T1000 (cell line): ENCODE results near the gene SLC11A1.

Source experiments
- DNase-seq: peaks from one replicate; lab custom pipeline; 2025; ENCODE audit warnings: mixed read lengths; lab: John Stamatoyannopoulos, UW

Gene SLC11A1

GRCh38 chr2:218367415-218368149 lies 14.5 kb upstream of the SLC11A1 start:
- DNase-seq = no peak

- DNase-seq = no peak
Observed at GRCh38 chr2:218368150-218368528, 13.9 kb upstream of the SLC11A1 start.

GRCh38 chr2:218368621-218369153 lies 13.4 kb upstream of the SLC11A1 start:
- DNase-seq = no peak

- DNase-seq = no peak
Observed at GRCh38 chr2:218369330-218369729, 12.7 kb upstream of the SLC11A1 start.

- DNase-seq = no peak
Observed at GRCh38 chr2:218370410-218371063, 11.5 kb upstream of the SLC11A1 start.

- no peak for DNase-seq
Observed at GRCh38 chr2:218371983-218372350, 10.1 kb upstream of the SLC11A1 start.

GRCh38 chr2:218374795-218375194 lies 7.3 kb upstream of the SLC11A1 start:
- no peak for DNase-seq

- DNase-seq = no peak
Observed at GRCh38 chr2:218375212-218375611, 6.9 kb upstream of the SLC11A1 start.

GRCh38 chr2:218378053-218378452 lies 4.0 kb upstream of the SLC11A1 start:
- no peak for DNase-seq

- no peak for DNase-seq
Observed at GRCh38 chr2:218382785-218383184, 712 bp downstream of the SLC11A1 start.

GRCh38 chr2:218383892-218384519 lies 1.9 kb downstream of the SLC11A1 start:
- DNase-seq = no peak

GRCh38 chr2:218384975-218385374 lies 2.9 kb downstream of the SLC11A1 start:
- no peak for DNase-seq

- DNase-seq = no peak
Observed at GRCh38 chr2:218386505-218387368, 4.7 kb downstream of the SLC11A1 start.

- DNase-seq = no peak
Observed at GRCh38 chr2:218387369-218388194, 5.5 kb downstream of the SLC11A1 start.

- no peak for DNase-seq
Observed at GRCh38 chr2:218389333-218390150, 7.5 kb downstream of the SLC11A1 start.

- no peak for DNase-seq
Observed at GRCh38 chr2:218391202-218391601, 9.1 kb downstream of the SLC11A1 start.

- DNase-seq = no peak
Observed at GRCh38 chr2:218392459-218392858, 10.4 kb downstream of the SLC11A1 start.

- no peak for DNase-seq
Observed at GRCh38 chr2:218392891-218393462, 10.9 kb downstream of the SLC11A1 start.

GRCh38 chr2:218393750-218394290 lies 11.7 kb downstream of the SLC11A1 start:
- no peak for DNase-seq
